OCI-LY3 (cell line): ENCODE measurements around the gene SLA2.

Experiments
- H2AFZ ChIP-seq: fragments of 200-600, 300-600 bp; shearing (Covaris generic); 2 replicates; pipeline ENCODE4 v1.6.0; 2014; ENCODE audit warnings: antibody characterized with exemption, low read depth, low read length
- H3K27ac ChIP-seq: fragments of 200-600, 300-600 bp; sonication (generic); 2 replicates; pipeline ENCODE4 v1.5.1; 2014; ENCODE audit warnings: mild to moderate bottlenecking, low read length, moderate library complexity, mixed read lengths
- H3K27me3 ChIP-seq: fragments of 200-600, 300-600 bp; sonication (generic); 2 replicates; pipeline ENCODE4 v1.6.1; 2014; ENCODE audit warnings: low read depth, low read length, mixed read lengths
- H3K36me3 ChIP-seq: fragments of 200-600, 300-600 bp; sonication (generic); replicated peaks from 2 replicates; pipeline ENCODE3; 2014; ENCODE audit warnings: low read depth, low read length, mixed read lengths
- H3K4me1 ChIP-seq: fragments of 300-600, 200-600 bp; sonication (generic); 2 replicates; pipeline ENCODE4 v1.6.1; 2014; ENCODE audit warnings: low read length, mixed read lengths
- H3K4me2 ChIP-seq: fragments of 200-600, 300-600 bp; sonication (generic); 2 replicates; pipeline ENCODE4 v1.6.1; 2014; ENCODE audit warnings: low read length, mixed read lengths
- H3K4me3 ChIP-seq: fragments of 300-600, 200-600 bp; sonication (generic); 2 replicates; pipeline ENCODE4 v1.5.1; 2014; ENCODE audit warnings: antibody characterized with exemption, mild to moderate bottlenecking, low read length, moderate library complexity
- H3K79me2 ChIP-seq: fragments of 300-600, 200-600 bp; shearing (Covaris generic); 2 replicates; pipeline ENCODE4 v1.6.1; 2014; ENCODE audit warnings: mild to moderate bottlenecking, low read length, mixed read lengths
- H3K9ac ChIP-seq: fragments of 300-600, 200-600 bp; shearing (Covaris generic); 2 replicates; pipeline ENCODE4 v1.6.0; 2014; ENCODE audit warnings: mild to moderate bottlenecking, low read length, moderate library complexity
- H3K9me3 ChIP-seq: fragments of 200-600, 300-600 bp; shearing (Covaris generic); 2 replicates; pipeline ENCODE4 v1.6.1; 2014; ENCODE audit warnings: low read length, mixed read lengths; ENCODE audit not compliant: insufficient read depth
- H4K20me1 ChIP-seq: fragments of 200-600, 300-600 bp; sonication (generic); 2 replicates; pipeline ENCODE4 v1.6.1; 2016; ENCODE audit warnings: low read length, mixed read lengths; ENCODE audit not compliant: insufficient read depth
- EZH2phosphoT487 ChIP-seq: fragments of 200-600 bp; shearing (Covaris generic); IDR thresholded peaks from 2 replicates; pipeline ENCODE4 v1.6.1; 2018; ENCODE audit warnings: antibody characterized with exemption, mixed run types, low read depth
- TF ChIP-seq, protein P1 (sequence below): fragments of 200-600, 300-600 bp; sonication (generic); IDR thresholded peaks from 2 replicates; pipeline ENCODE4 v1.5.1; 2014; ENCODE audit warnings: antibody characterized with exemption, low read length, low read depth

The SLA2 gene

DNA sequence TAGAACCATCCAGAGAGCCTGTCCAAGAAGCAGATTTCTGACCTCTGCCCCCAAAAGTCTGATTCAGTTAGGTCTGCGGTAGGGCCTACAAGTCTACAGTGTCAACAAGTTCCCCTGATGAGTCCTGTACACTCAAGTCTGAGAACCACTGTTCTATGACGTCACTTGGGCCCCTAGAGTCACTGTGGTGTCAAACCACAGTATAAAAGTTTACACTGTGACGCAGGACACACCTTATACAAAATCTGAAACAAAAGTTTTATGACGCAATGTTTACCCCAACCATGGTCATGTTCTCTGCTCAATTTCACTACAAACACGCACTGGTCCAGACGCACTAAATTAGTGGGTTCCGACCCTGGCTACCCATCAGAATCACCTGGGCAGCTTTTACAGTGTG lies 17.9 kb downstream of the SLA2 start:
- no peak overlapping the region for H3K4me3 ChIP-seq
- no peaks in the 10 kb centered on the region for H3K36me3 ChIP-seq
- no peaks in the 10 kb centered on the region for H3K79me2 ChIP-seq
- H2AFZ ChIP-seq = no peak overlapping the region
- no peaks in the 10 kb centered on the region for H4K20me1 ChIP-seq
- TF ChIP-seq, protein P1, sequence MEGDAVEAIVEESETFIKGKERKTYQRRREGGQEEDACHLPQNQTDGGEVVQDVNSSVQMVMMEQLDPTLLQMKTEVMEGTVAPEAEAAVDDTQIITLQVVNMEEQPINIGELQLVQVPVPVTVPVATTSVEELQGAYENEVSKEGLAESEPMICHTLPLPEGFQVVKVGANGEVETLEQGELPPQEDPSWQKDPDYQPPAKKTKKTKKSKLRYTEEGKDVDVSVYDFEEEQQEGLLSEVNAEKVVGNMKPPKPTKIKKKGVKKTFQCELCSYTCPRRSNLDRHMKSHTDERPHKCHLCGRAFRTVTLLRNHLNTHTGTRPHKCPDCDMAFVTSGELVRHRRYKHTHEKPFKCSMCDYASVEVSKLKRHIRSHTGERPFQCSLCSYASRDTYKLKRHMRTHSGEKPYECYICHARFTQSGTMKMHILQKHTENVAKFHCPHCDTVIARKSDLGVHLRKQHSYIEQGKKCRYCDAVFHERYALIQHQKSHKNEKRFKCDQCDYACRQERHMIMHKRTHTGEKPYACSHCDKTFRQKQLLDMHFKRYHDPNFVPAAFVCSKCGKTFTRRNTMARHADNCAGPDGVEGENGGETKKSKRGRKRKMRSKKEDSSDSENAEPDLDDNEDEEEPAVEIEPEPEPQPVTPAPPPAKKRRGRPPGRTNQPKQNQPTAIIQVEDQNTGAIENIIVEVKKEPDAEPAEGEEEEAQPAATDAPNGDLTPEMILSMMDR = no peak
- no peak for TF ChIP-seq EZH2phosphoT487
- no peaks in the 10 kb centered on the region for H3K9me3 ChIP-seq
- H3K27ac ChIP-seq = no peak overlapping the region
- H3K4me1 ChIP-seq = no peaks in the 10 kb centered on the region
- no peak overlapping the region for H3K4me2 ChIP-seq
- no peak overlapping the region for H3K9ac ChIP-seq
- no peaks in the 10 kb centered on the region for H3K27me3 ChIP-seq

DNA sequence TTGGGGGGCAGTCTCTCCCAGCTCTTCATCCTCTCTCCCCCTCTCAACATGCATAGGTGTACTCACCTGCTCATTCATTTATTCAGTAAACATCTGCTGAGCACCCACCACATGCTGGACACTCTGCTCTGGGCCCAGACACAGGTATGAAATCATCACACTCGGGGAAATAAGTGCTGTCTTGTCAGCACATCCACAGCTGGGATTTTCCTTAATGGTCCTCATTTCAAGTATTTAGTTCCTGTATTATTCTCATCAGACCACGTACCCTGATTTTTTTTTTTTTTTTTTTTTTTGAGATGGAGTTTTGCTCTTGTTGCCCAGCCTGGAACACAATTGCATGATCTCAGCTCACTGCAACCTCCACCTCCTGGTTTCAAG lies 21.1 kb downstream of the SLA2 start:
- Histone ChIP-seq H4K20me1 (no peaks in the 10 kb centered on the region), H3K9ac (no peak overlapping the region), H3K27me3 (no peaks in the 10 kb centered on the region), H3K36me3 (no peaks in the 10 kb centered on the region), H3K4me3 (no peak overlapping the region), H3K4me2 (no peak overlapping the region), H2AFZ (no peak overlapping the region), H3K27ac (no peak overlapping the region), H3K4me1 (no peaks in the 10 kb centered on the region), H3K79me2 (no peaks in the 10 kb centered on the region), H3K9me3 (no peaks in the 10 kb centered on the region)
- TF ChIP-seq, protein P1 = no peak
- TF ChIP-seq EZH2phosphoT487 = no peak

DNA sequence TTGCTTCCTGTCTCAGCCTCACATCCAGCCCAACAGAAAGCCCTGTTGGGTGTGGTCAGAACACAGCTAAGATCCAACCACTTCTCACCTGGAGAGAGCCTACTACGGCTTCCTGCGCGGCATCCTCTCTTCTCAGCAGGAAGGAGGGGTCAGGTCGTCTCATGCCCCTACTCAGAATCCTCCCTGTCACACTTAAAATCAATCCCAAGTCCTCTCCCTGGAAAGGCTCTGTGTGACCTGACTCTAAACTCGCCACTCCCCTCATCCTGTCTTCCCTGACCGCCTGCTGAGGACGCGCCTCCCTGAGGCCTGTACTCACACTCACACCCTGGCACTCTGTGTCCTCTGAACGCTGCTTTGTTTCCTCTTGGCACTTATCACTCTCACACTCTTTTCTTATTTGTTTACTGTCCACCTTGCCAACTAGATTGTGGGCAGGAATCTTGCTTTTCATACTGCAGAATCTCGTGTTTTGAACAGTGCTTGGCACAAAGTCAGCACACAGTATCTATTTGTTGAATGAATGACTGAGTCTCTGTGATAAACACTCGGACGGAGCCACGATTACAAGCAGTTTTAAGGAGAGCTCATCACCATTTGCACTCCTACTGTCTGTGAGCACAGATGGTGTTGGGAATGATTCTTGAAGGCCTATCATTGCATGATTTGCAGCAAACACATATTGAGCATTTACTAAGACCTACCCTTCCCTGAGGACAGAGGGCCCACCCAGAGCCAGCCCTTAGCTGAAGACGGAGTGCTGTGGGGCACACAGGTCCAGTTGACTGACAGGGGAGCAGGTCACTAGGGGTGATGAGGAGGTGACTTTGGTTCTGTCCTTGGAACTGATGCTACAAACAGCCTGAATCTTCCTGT lies 21.7 kb downstream of the SLA2 start:
- no peaks in the 10 kb centered on the region for H3K4me1 ChIP-seq
- H4K20me1 ChIP-seq = no peaks in the 10 kb centered on the region
- H3K9ac ChIP-seq = no peak overlapping the region
- TF ChIP-seq EZH2phosphoT487 = no peak
- TF ChIP-seq, protein P1 = no peak
- no peak overlapping the region for H2AFZ ChIP-seq
- no peak overlapping the region for H3K4me2 ChIP-seq
- no peaks in the 10 kb centered on the region for H3K27me3 ChIP-seq
- H3K36me3 ChIP-seq = no peaks in the 10 kb centered on the region
- H3K27ac ChIP-seq = no peak overlapping the region
- no peaks in the 10 kb centered on the region for H3K9me3 ChIP-seq
- no peak overlapping the region for H3K4me3 ChIP-seq
- H3K79me2 ChIP-seq = no peaks in the 10 kb centered on the region

DNA sequence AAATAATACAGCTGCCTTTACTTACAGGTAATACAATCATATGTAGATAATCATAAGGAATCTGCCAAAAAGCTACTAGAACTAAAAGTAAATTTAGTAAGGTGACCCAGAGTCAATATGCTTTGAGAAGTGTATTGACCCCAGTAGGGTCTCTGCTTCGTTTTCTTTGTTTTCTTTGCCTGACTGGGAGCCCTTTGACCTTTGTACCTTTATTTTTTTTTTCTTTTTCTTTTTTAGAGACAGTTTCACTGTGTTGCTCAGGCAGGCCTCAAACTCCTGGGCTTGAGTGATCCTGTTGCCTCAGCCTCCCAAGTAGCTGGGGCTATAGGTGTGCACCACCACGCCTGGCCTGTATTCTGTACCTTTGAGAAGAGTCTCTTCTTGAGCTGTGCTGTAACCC lies 22.6 kb downstream of the SLA2 start:
- no peak overlapping the region for H3K9ac ChIP-seq
- H3K36me3 ChIP-seq = no peaks in the 10 kb centered on the region
- H3K4me2 ChIP-seq = no peak overlapping the region
- H3K27ac ChIP-seq = no peak overlapping the region
- H3K27me3 ChIP-seq = no peaks in the 10 kb centered on the region
- no peaks in the 10 kb centered on the region for H4K20me1 ChIP-seq
- no peak overlapping the region for H2AFZ ChIP-seq
- H3K4me1 ChIP-seq = no peaks in the 10 kb centered on the region
- no peak overlapping the region for H3K4me3 ChIP-seq
- H3K9me3 ChIP-seq = no peaks in the 10 kb centered on the region
- TF ChIP-seq EZH2phosphoT487 = no peak
- TF ChIP-seq, protein P1 = no peak
- H3K79me2 ChIP-seq = no peaks in the 10 kb centered on the region
